PC-9 (cell line): ENCODE measurements around the gene ASZ1. TPM values are rescaled to one million over a fixed set of nuclear protein-coding genes. Genes with fewer than 3 reads are reported as not detected.

Experiments used
- BruUV-seq: library from RNA; stranded (reverse); fragments of 400-500 nt; replicated peaks from 2 replicates; lab custom pipeline; 2021; lab: Mats Ljungman, UMichigan
- CTCF ChIA-PET: fragments of 300-600 bp; sonication (Branson Sonifier 250); formaldehyde crosslinking; loops from one replicate; lab custom pipeline; 2022; ENCODE audit warnings: antibody characterized with exemption; lab: Charles Lee
- POLR2A ChIA-PET: fragments of 300-600 bp; sonication (Branson Sonifier 250); formaldehyde crosslinking; loops from one replicate; lab custom pipeline; 2022; ENCODE audit warnings: antibody characterized with exemption; ENCODE audit not compliant: unreplicated experiment; lab: Charles Lee
- DNase-seq, 2 experiments: peaks; one replicate each; pipeline versions ENCODE4 v3.0.0 to v3.0.0-alpha.2; 2015 to 2022; ENCODE audit warnings: mixed read lengths in 1 of 2
- H2AFZ ChIP-seq: fragments of 200-600 bp; sonication (generic); 2 replicates; pipeline ENCODE4 v1.8.1; 2017; ENCODE audit warnings: antibody characterized with exemption
- H3F3A ChIP-seq: fragments of 200-600 bp; sonication (generic); 2 replicates; pipeline ENCODE4 v1.8.1; 2017; ENCODE audit warnings: antibody characterized with exemption, mild to moderate bottlenecking, low read depth; ENCODE audit not compliant: insufficient read depth
- H3K27ac ChIP-seq: fragments of 200-600 bp; sonication (generic); 2 replicates; pipeline ENCODE4 v1.6.1; 2016; ENCODE audit warnings: mixed run types
- H3K27me3 ChIP-seq: fragments of 200-600 bp; sonication (generic); 2 replicates; pipeline ENCODE4 v1.6.1; 2016; ENCODE audit warnings: low read depth, mixed run types; ENCODE audit not compliant: insufficient read depth
- H3K36me3 ChIP-seq: fragments of 200-600 bp; sonication (generic); 2 replicates; pipeline ENCODE4 v1.6.1; 2016; ENCODE audit warnings: low read depth, mixed run types
- H3K4me1 ChIP-seq: fragments of 200-600 bp; sonication (generic); replicated peaks from 2 replicates; pipeline ENCODE4 v1.6.1; 2016; ENCODE audit warnings: mixed run types; ENCODE audit not compliant: insufficient read depth
- H3K4me2 ChIP-seq: fragments of 200-600 bp; sonication (generic); 2 replicates; pipeline ENCODE4 v1.6.1; 2017; ENCODE audit warnings: mixed run types
- H3K4me3 ChIP-seq: fragments of 200-600 bp; sonication (generic); 2 replicates; pipeline ENCODE4 v1.6.1; 2016; ENCODE audit warnings: mixed run types
- H3K79me2 ChIP-seq: fragments of 200-600 bp; sonication (generic); 2 replicates; pipeline ENCODE4 v1.6.1; 2017; ENCODE audit warnings: low read depth, mixed run types
- H3K9me2 ChIP-seq: fragments of 200-600 bp; sonication (generic); 2 replicates; pipeline ENCODE4 v1.8.1; 2017; ENCODE audit warnings: mild to moderate bottlenecking; ENCODE audit not compliant: insufficient read depth
- H3K9me3 ChIP-seq: fragments of 200-600 bp; sonication (generic); 2 replicates; pipeline ENCODE4 v1.8.1; 2016; ENCODE audit warnings: low read depth; ENCODE audit not compliant: insufficient read depth
- H4K20me1 ChIP-seq: fragments of 200-600 bp; sonication (generic); 2 replicates; pipeline ENCODE4 v1.8.1; 2017; ENCODE audit not compliant: insufficient read depth
- EZH2 ChIP-seq: fragments of 200-600 bp; sonication (generic); IDR thresholded peaks from 2 replicates; pipeline ENCODE4 v1.8.0; 2017; ENCODE audit warnings: antibody characterized with exemption, low read depth
- intact Hi-C: fragments of 100-400 bp; cut with micrococcal nuclease; formaldehyde crosslinking; loops from one replicate; pipeline ENCODE4 v1.10.0; 2022; ENCODE audit not compliant: unreplicated experiment
- total RNA-seq: library from RNA; stranded (reverse); gene quantifications from 2 replicates; pipeline ENCODE4 v1.2.3, GENCODE V29; 2021
- TF ChIP-seq, protein P1 (sequence below): fragments of 200-600 bp; sonication (generic); conservative IDR thresholded peaks from 2 replicates; pipeline ENCODE4 v1.6.1; 2017; ENCODE audit warnings: mixed run types, antibody characterized with exemption, mild to moderate bottlenecking, moderate library complexity

The ASZ1 gene
- total RNA-seq, 1 experiment from 2014 or later, result not detected

- Histone ChIP-seq H3K36me3 (no peaks in the 10 kb centered on the region), H3K4me3 (no peak overlapping the region), H3K9me2 (no peaks in the 10 kb centered on the region), H2AFZ (no peak overlapping the region), H3K4me1 (no peaks in the 10 kb centered on the region), H3F3A (no peaks in the 10 kb centered on the region), H3K4me2 (no peak overlapping the region), H3K79me2 (no peaks in the 10 kb centered on the region), H4K20me1 (no peaks in the 10 kb centered on the region), H3K27me3 (no peaks in the 10 kb centered on the region), H3K9me3 (no peaks in the 10 kb centered on the region), H3K27ac (no peak overlapping the region)
- intact Hi-C loops, result no loop called here
- BruUV-seq, result no TSS peak
- ChIA-PET POLR2A (interaction anchor here (0.6 kb wide), 1 partner anchor 23 kb away, joined by 13 read pairs; no protein-coding TSS in a partner anchor), CTCF (no interaction called here)
- TF ChIP-seq, protein P1, sequence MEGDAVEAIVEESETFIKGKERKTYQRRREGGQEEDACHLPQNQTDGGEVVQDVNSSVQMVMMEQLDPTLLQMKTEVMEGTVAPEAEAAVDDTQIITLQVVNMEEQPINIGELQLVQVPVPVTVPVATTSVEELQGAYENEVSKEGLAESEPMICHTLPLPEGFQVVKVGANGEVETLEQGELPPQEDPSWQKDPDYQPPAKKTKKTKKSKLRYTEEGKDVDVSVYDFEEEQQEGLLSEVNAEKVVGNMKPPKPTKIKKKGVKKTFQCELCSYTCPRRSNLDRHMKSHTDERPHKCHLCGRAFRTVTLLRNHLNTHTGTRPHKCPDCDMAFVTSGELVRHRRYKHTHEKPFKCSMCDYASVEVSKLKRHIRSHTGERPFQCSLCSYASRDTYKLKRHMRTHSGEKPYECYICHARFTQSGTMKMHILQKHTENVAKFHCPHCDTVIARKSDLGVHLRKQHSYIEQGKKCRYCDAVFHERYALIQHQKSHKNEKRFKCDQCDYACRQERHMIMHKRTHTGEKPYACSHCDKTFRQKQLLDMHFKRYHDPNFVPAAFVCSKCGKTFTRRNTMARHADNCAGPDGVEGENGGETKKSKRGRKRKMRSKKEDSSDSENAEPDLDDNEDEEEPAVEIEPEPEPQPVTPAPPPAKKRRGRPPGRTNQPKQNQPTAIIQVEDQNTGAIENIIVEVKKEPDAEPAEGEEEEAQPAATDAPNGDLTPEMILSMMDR, result no peak
- no peak for TF ChIP-seq EZH2
- DNase-seq, result no peak
Observed at GRCh38 chr7:117412390-117412789, 14.9 kb downstream of the ASZ1 start.

GRCh38 chr7:117411539-117411938 lies 15.8 kb downstream of the ASZ1 start:
- no peak for TF ChIP-seq EZH2
- TF ChIP-seq, protein P1, result no peak
- intact Hi-C loops, result no loop called here
- Histone ChIP-seq H3K27ac (no peak overlapping the region), H3F3A (no peaks in the 10 kb centered on the region), H3K36me3 (no peaks in the 10 kb centered on the region), H3K79me2 (no peaks in the 10 kb centered on the region), H3K4me1 (no peaks in the 10 kb centered on the region), H3K9me2 (no peaks in the 10 kb centered on the region), H3K27me3 (no peaks in the 10 kb centered on the region), H3K4me3 (no peak overlapping the region), H3K9me3 (no peaks in the 10 kb centered on the region), H4K20me1 (no peaks in the 10 kb centered on the region), H2AFZ (no peak overlapping the region), H3K4me2 (no peak overlapping the region)
- DNase-seq, result no peak
- CTCF ChIA-PET, result interaction anchor here (0.6 kb wide), 1 partner anchor 80 kb away, joined by 3 read pairs; no protein-coding TSS in a partner anchor
- POLR2A ChIA-PET, result no interaction called here
- BruUV-seq, result no TSS peak

DNA sequence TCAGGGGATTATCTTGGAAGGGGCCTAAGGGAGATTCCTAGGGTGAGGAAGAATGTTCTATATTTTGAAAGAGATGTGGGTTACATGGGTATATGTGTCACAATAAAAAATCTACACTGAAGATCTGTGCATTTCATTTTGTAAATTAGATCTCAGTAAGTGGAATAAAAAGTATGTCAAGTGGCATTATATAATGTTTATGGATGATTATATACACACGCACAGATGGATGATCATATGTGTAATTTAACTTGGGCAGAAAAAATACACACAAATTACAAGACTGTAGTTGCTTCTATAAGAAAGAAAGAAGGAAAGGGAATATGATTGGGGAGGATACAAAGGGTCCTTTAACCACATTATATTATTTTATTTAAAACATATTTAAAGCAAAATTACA lies 18.5 kb downstream of the ASZ1 start:
- CTCF ChIA-PET, result interaction anchor here (0.7 kb wide), 1 partner anchor 36 kb away, joined by 3 read pairs; no protein-coding TSS in a partner anchor
- no TSS peak for BruUV-seq
- no peak overlapping the region for H2AFZ ChIP-seq

GRCh38 chr7:117405519-117405918 lies 21.8 kb downstream of the ASZ1 start:
- Histone ChIP-seq H3K4me2 (no peak overlapping the region), H3K4me1 (no peaks in the 10 kb centered on the region), H3K9me3 (no peaks in the 10 kb centered on the region), H4K20me1 (no peaks in the 10 kb centered on the region), H2AFZ (no peak overlapping the region), H3K27ac (no peak overlapping the region), H3K36me3 (no peaks in the 10 kb centered on the region), H3K79me2 (no peaks in the 10 kb centered on the region), H3K9me2 (no peaks in the 10 kb centered on the region), H3K27me3 (no peaks in the 10 kb centered on the region), H3F3A (no peaks in the 10 kb centered on the region), H3K4me3 (no peak overlapping the region)
- no TSS peak for BruUV-seq
- intact Hi-C loops, result no loop called here
- TF ChIP-seq, protein P1, result no peak
- TF ChIP-seq EZH2, result no peak
- ChIA-PET POLR2A (no interaction called here), CTCF (interaction anchor here (0.6 kb wide), 1 partner anchor 308 kb away, joined by 3 read pairs; no protein-coding TSS in a partner anchor)
- no peak for DNase-seq

More for the DNA sequence above, 18.5 kb downstream of the ASZ1 start:
- DNase-seq, result no peak
- Histone ChIP-seq H3K27ac (no peak overlapping the region), H3K79me2 (no peaks in the 10 kb centered on the region), H3K36me3 (no peaks in the 10 kb centered on the region), H3K4me1 (no peaks in the 10 kb centered on the region), H3F3A (no peaks in the 10 kb centered on the region), H3K9me3 (no peaks in the 10 kb centered on the region), H3K27me3 (no peaks in the 10 kb centered on the region), H3K4me2 (no peak overlapping the region), H3K9me2 (no peaks in the 10 kb centered on the region), H4K20me1 (no peaks in the 10 kb centered on the region), H3K4me3 (no peak overlapping the region)
- POLR2A ChIA-PET, result no interaction called here
- TF ChIP-seq EZH2, result no peak
- intact Hi-C loops, result no loop called here
